ENCODE results near the gene PRDM16. TPM values are rescaled to one million over a fixed set of nuclear protein-coding genes. Genes with fewer than 3 reads are reported as not detected.

Gene PRDM16
- total and polyA plus RNA-seq, 2 of the 4 experiments (the other 2 are of a cell fraction), result 0.02 TPM; not detected in 1

DNA sequence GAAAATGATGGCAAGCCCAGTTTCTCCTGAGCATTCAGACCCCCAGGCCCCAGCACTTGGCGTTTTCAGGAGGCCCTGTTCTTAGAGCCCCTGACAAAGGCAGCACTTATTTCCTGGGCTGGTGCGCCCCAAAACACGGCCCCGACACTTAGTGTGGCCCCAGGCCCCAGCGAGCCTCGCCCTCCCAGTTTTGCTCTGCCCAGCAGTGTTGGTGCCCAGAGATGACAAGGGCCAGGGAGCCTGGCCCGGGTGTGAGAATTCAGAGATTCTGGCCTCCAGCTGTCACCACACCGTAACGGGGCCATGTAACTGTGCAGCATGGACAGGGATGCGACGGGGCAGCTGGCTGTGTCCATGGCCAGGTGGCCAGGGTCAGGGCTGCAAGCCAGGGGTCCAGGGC, 367.4 kb downstream of the PRDM16 start:
- Histone ChIP-seq H3K23ac (ENCODE audit: low read depth, low read length) (no peak overlapping the region), H2AK5ac (ENCODE audit: low read depth, low read length) (no peak overlapping the region), H3K9me3 (ENCODE audit: control insufficient read depth, insufficient read depth, low read length) (0 out of 2 replicates have a peak, but pooled peaks cover 2% of the 10 kb centered on the region), H3K9me1 (ENCODE audit: insufficient read depth, low read length) (no peaks in the 10 kb centered on the region), H2BK5ac (ENCODE audit: low read depth, low read length, poor library complexity, severe bottlenecking) (no peak overlapping the region), H3K4me3 (ENCODE audit: insufficient read depth, low read depth, low read length) (no peak overlapping the region), H3K18ac (ENCODE audit: low read depth, low read length) (no peak overlapping the region), H3K14ac (replicated peaks; ENCODE audit: low read depth, low read length) (no peak overlapping the region), H3K4ac (ENCODE audit: low read depth, low read length) (no peak overlapping the region), H3K36me3 (ENCODE audit: control insufficient read depth, insufficient read depth, low read length) (no peaks in the 10 kb centered on the region), H4K20me1 (ENCODE audit: insufficient read depth, low read length) (no peaks in the 10 kb centered on the region), H4K91ac (ENCODE audit: insufficient read depth, low read depth, low read length) (no peak overlapping the region), H2AFZ (replicated peaks; ENCODE audit: low read length, poor library complexity) (no peak overlapping the region), H3K9ac (ENCODE audit: low read depth, low read length) (no peak overlapping the region), H3K79me1 (ENCODE audit: low read depth in 1 of 2, low read length in 2 of 2) (no peaks in the 10 kb centered on the region), H3K56ac (ENCODE audit: extremely low read depth, insufficient read depth, low read length) (no peak overlapping the region), H2BK20ac (ENCODE audit: low read depth, low read length) (no peak overlapping the region), H2AK9ac (replicated peaks; ENCODE audit: low read depth, low read length, poor library complexity) (no peak overlapping the region), H3K4me2 (ENCODE audit: low read depth, low read length) (no peak overlapping the region), H4K8ac (ENCODE audit: low read depth in 2 of 2, low read length in 2 of 2) (no peak overlapping the region), H4K5ac (ENCODE audit: low read depth, low read length) (no peak overlapping the region), H2BK120ac (ENCODE audit: low read depth, low read length) (no peak overlapping the region), H3K27me3 (ENCODE audit: control insufficient read depth, insufficient read depth, low read length) (peaks cover 14% of the 10 kb centered on the region), H2BK15ac (ENCODE audit: low read depth, low read length) (no peak overlapping the region), H3K4me1 (ENCODE audit: control insufficient read depth, insufficient read depth, low read length) (no peaks in the 10 kb centered on the region), H3K27ac (ENCODE audit: insufficient read depth, low read length) (no peak overlapping the region)
- no TSS peak for BruUV-seq (replicated peaks)
- POLR2A ChIA-PET (ENCODE audit: unreplicated experiment), result no interaction called here
- in situ Hi-C loops (cut with MboI; ENCODE audit: low sequenced_read_pairs) (no loop called here), dilution Hi-C loops (cut with HindIII; ENCODE audit: low sequenced_read_pairs, unreplicated experiment) (no loop called here), intact Hi-C loops (cut with micrococcal nuclease) (no loop called here)
- 76% methylated on average over 8 of the region's 11 CpGs; no CpG with 5 or more reads in 1 of the 2 experiments for WGBS, 2 experiments (ENCODE audit: extremely low coverage in 2 of 2, insufficient read length in 1 of 2)
- no peak for ATAC-seq (ENCODE audit: low read depth)
- DNase-seq, result no peak
- CTCF ChIA-PET, result no interaction called here
- TF ChIP-seq SMC3 (IDR thresholded peaks at IDR 0.05; ENCODE audit: low read depth, low read length), result no peak
- TF ChIP-seq, protein P1, sequence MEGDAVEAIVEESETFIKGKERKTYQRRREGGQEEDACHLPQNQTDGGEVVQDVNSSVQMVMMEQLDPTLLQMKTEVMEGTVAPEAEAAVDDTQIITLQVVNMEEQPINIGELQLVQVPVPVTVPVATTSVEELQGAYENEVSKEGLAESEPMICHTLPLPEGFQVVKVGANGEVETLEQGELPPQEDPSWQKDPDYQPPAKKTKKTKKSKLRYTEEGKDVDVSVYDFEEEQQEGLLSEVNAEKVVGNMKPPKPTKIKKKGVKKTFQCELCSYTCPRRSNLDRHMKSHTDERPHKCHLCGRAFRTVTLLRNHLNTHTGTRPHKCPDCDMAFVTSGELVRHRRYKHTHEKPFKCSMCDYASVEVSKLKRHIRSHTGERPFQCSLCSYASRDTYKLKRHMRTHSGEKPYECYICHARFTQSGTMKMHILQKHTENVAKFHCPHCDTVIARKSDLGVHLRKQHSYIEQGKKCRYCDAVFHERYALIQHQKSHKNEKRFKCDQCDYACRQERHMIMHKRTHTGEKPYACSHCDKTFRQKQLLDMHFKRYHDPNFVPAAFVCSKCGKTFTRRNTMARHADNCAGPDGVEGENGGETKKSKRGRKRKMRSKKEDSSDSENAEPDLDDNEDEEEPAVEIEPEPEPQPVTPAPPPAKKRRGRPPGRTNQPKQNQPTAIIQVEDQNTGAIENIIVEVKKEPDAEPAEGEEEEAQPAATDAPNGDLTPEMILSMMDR (conservative IDR thresholded peaks at IDR 0.05; ENCODE audit: low read depth, low read length), result no peak
- TF ChIP-seq CHD1 (IDR thresholded peaks at IDR 0.05; ENCODE audit: low read depth, low read length), result no peak
- TF ChIP-seq NFE2L2 (IDR thresholded peaks at IDR 0.05; ENCODE audit: low read depth, low read length), result no peak
- no peak for TF ChIP-seq RCOR1 (IDR thresholded peaks at IDR 0.05; ENCODE audit: insufficient replicate concordance, low read length)
- TF ChIP-seq RAD21 (IDR thresholded peaks at IDR 0.05; ENCODE audit: low read length), result no peak
- TF ChIP-seq, protein P2, sequence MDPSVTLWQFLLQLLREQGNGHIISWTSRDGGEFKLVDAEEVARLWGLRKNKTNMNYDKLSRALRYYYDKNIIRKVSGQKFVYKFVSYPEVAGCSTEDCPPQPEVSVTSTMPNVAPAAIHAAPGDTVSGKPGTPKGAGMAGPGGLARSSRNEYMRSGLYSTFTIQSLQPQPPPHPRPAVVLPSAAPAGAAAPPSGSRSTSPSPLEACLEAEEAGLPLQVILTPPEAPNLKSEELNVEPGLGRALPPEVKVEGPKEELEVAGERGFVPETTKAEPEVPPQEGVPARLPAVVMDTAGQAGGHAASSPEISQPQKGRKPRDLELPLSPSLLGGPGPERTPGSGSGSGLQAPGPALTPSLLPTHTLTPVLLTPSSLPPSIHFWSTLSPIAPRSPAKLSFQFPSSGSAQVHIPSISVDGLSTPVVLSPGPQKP (IDR thresholded peaks at IDR 0.05; ENCODE audit: borderline replicate concordance, low read depth, low read length), result no peak
- no peak for TF ChIP-seq BHLHE40 (IDR thresholded peaks at IDR 0.05; ENCODE audit: low read depth, low read length)
- no peak for TF ChIP-seq CEBPB (IDR thresholded peaks at IDR 0.05; ENCODE audit: low read depth, low read length)
- no peak for TF ChIP-seq FOS (IDR thresholded peaks at IDR 0.05; ENCODE audit: low read depth, low read length)
- TF ChIP-seq MAFK (IDR thresholded peaks at IDR 0.05; ENCODE audit: low read depth, low read length), result no peak
- no peak for TF ChIP-seq RFX5 (IDR thresholded peaks at IDR 0.05; ENCODE audit: low read depth, low read length)
- TF ChIP-seq POLR2A (IDR thresholded peaks at IDR 0.05; ENCODE audit: low read depth, low read length), result no peak
- no peak for TF ChIP-seq MXI1 (IDR thresholded peaks at IDR 0.05; ENCODE audit: borderline replicate concordance, low read depth, low read length)
